Measurements from ENCODE around the gene GALR1. TPM values are rescaled to one million over a fixed set of nuclear protein-coding genes. Genes with fewer than 3 reads are reported as not detected.

GALR1 gene
- total RNA-seq, 4 donors from 2014 or later = 0.08 to 0.16 TPM; not detected in 2

- no peak overlapping the region for H3K4me3 ChIP-seq
- no peak overlapping the region for H3K27ac ChIP-seq
- no peaks in the 10 kb centered on the region for H3K9me3 ChIP-seq
- H3K27me3 ChIP-seq = no peaks in the 10 kb centered on the region
- H3K4me1 ChIP-seq = no peaks in the 10 kb centered on the region
- TF ChIP-seq EP300 (IDR thresholded peaks at IDR 0.05) (no peak), CTCF (IDR thresholded peaks at IDR 0.05) (no peak), POLR2A (IDR thresholded peaks at IDR 0.05) (no peak), POLR2AphosphoS5 (IDR thresholded peaks at IDR 0.05) (no peak)
- WGBS = 81% methylated on average over 23 of the region's 23 CpGs
- no peak for DNase-seq (ENCODE audit: low spot score in 2 of 2)
- no peaks in the 10 kb centered on the region for H3K36me3 ChIP-seq
Observed at GRCh38 chr18:77321823-77322805, 72.5 kb downstream of the GALR1 start.

- WGBS = 75% methylated on average over 12 of the region's 12 CpGs
- no peaks in the 10 kb centered on the region for H3K4me1 ChIP-seq
Observed at GRCh38 chr18:77323640-77324299, 74.1 kb downstream of the GALR1 start.

More at GRCh38 chr18:77323640-77324299, 74.1 kb downstream of the GALR1 start:
- H3K9me3 ChIP-seq = no peaks in the 10 kb centered on the region
- no peaks in the 10 kb centered on the region for H3K27me3 ChIP-seq
- H3K4me3 ChIP-seq = no peak overlapping the region
- H3K27ac ChIP-seq = no peak overlapping the region
- DNase-seq (ENCODE audit: low spot score in 2 of 2) = no peak
- H3K36me3 ChIP-seq = no peaks in the 10 kb centered on the region
- TF ChIP-seq POLR2AphosphoS5 (IDR thresholded peaks at IDR 0.05) = no peak
- no peak for TF ChIP-seq POLR2A (IDR thresholded peaks at IDR 0.05)
- no peak for TF ChIP-seq CTCF (IDR thresholded peaks at IDR 0.05)
- TF ChIP-seq EP300 (IDR thresholded peaks at IDR 0.05) = no peak

Other genes with a start within 250 kb of the GALR1 start
- gene MBP, start 117.1 kb upstream of the GALR1 start, total RNA-seq = 100 to 1,000 TPM in 1 of 4 donors, 10 to 100 TPM in 3; 37.0 to 100 (median 69.3) TPM